ENCODE data around the gene AP3B1.

Gene AP3B1

GRCh38 chr5:77958642-77959330 is 335.7 kb downstream of the AP3B1 start:
- no peak for DNase-seq

GRCh38 chr5:77957931-77958521 is 336.5 kb downstream of the AP3B1 start:
- no peak for DNase-seq

GRCh38 chr5:77957516-77957915 is 337.0 kb downstream of the AP3B1 start:
- no peak for DNase-seq

GRCh38 chr5:77957081-77957480 is 337.4 kb downstream of the AP3B1 start:
- no peak for DNase-seq

GRCh38 chr5:77955577-77955976 is 338.9 kb downstream of the AP3B1 start:
- no peak for DNase-seq

GRCh38 chr5:77953374-77953773 is 341.1 kb downstream of the AP3B1 start:
- DNase-seq: no peak

- DNase-seq: no peak
Measured at GRCh38 chr5:77952636-77953212, 341.8 kb downstream of the AP3B1 start.

Data from stimulated activated naive CD4-positive, alpha-beta T cell treated with Interleukin-2 at 50 U/mL for 16 hours (primary cell).